H1 (cell line): ENCODE results near the gene AIDA. TPM values are rescaled to one million over a fixed set of nuclear protein-coding genes. Genes with fewer than 3 reads are reported as not detected.

ENCODE experiments used
- CTCF ChIA-PET: fragments of 300-600 bp; sonication (Branson Sonifier 250); formaldehyde crosslinking; loops from one replicate; lab custom pipeline; 2021; ENCODE audit not compliant: partially characterized antibody; lab: Charles Lee
- POLR2A ChIA-PET: fragments of 300-600 bp; sonication (Branson Sonifier 250); formaldehyde crosslinking; loops from one replicate; lab custom pipeline; 2021; ENCODE audit warnings: inconsistent platforms; ENCODE audit not compliant: partially characterized antibody; lab: Charles Lee
- DNase-seq, 2 experiments: peaks; one replicate each; pipeline versions ENCODE4 v3.0.0 to v3.0.0-alpha.2; 2010 to 2022; ENCODE audit warnings: low spot score in 2 of 2, low read depth in 1 of 2, mixed read lengths in 1 of 2
- FAIRE-seq: peaks from 2 replicates; lab custom pipeline; 2011; peaks lifted over from hg19 to GRCh38; lab: Jason Lieb, UNC
- H2AFZ ChIP-seq: 2 replicates; pipeline ENCODE4 v1.8.1; 2012; ENCODE audit warnings: low read length, inconsistent platforms
- H2AK5ac ChIP-seq: 2 replicates; pipeline ENCODE4 v1.6.1; 2013; ENCODE audit warnings: low read depth, low read length
- H2BK120ac ChIP-seq: replicated peaks from 2 replicates; pipeline ENCODE3; 2013; ENCODE audit warnings: low read depth, low read length, inconsistent platforms
- H2BK12ac ChIP-seq: 2 replicates; pipeline ENCODE4 v1.6.1; 2013; ENCODE audit warnings: low read depth, low read length
- H2BK15ac ChIP-seq: 2 replicates; pipeline ENCODE4 v1.6.1; 2013; ENCODE audit warnings: low read length
- H2BK20ac ChIP-seq: 2 replicates; pipeline ENCODE4 v1.6.1; 2013; ENCODE audit warnings: low read length
- H2BK5ac ChIP-seq: 2 replicates; pipeline ENCODE4 v1.6.1; 2013; ENCODE audit warnings: low read depth, low read length
- H3K14ac ChIP-seq: 2 replicates; pipeline ENCODE4 v1.6.1; 2013; ENCODE audit warnings: inconsistent platforms; ENCODE audit not compliant: insufficient read length
- H3K18ac ChIP-seq: 2 replicates; pipeline ENCODE4 v1.6.1; 2013; ENCODE audit warnings: low read length; ENCODE audit errors: extremely low read depth
- H3K23ac ChIP-seq: 2 replicates; pipeline ENCODE4 v1.6.1; 2013; ENCODE audit warnings: inconsistent platforms; ENCODE audit not compliant: insufficient read length
- H3K23me2 ChIP-seq: 2 replicates; pipeline ENCODE4 v1.6.1; 2013; ENCODE audit warnings: low read depth, low read length
- H3K27ac ChIP-seq: 2 replicates; pipeline ENCODE4 v1.6.1; 2011; ENCODE audit warnings: low read depth, low read length, inconsistent platforms
- H3K27me3 ChIP-seq, 4 experiments: replicated peaks in 1 of 4; 1 replicate in 1 of 4; 2 replicates in 3 of 4; pipeline versions ENCODE4 v1.6.1 to v1.8.1; 2011 to 2013; ENCODE audit warnings: low read length in 3 of 4, mild to moderate bottlenecking in 3 of 4, inconsistent platforms in 2 of 4, mixed read lengths in 2 of 4, moderate library complexity in 1 of 4; ENCODE audit not compliant: control insufficient read depth in 3 of 4, insufficient read depth in 3 of 4; ENCODE audit errors: extremely low read depth in 1 of 4
- H3K36me3 ChIP-seq, 4 experiments: 2 replicates each; pipeline versions ENCODE4 v1.6.1 to v1.8.1; 2011 to 2013; ENCODE audit warnings: mild to moderate bottlenecking in 4 of 4, low read length in 3 of 4, moderate library complexity in 2 of 4, control low read depth in 1 of 4, inconsistent platforms in 1 of 4; ENCODE audit not compliant: insufficient read depth in 4 of 4, control insufficient read depth in 2 of 4
- H3K4ac ChIP-seq: replicated peaks from 2 replicates; pipeline ENCODE3; 2013; ENCODE audit warnings: low read length, low read depth, mixed read lengths, inconsistent platforms; ENCODE audit not compliant: insufficient read length
- H3K4me1 ChIP-seq, 4 experiments: replicated peaks in 1 of 4; 1 replicate in 1 of 4; 2 replicates in 3 of 4; pipeline versions ENCODE4 v1.6.1 to v1.8.1; 2011 to 2013; ENCODE audit warnings: low read length in 3 of 4, inconsistent platforms in 2 of 4, mixed read lengths in 1 of 4; ENCODE audit not compliant: insufficient read depth in 4 of 4, control insufficient read depth in 3 of 4
- H3K4me2 ChIP-seq, 2 experiments: 2 replicates each; pipeline versions ENCODE4 v1.6.1 to v1.8.1; 2011 to 2013; ENCODE audit warnings: low read depth in 2 of 2, low read length in 2 of 2, control low read depth in 1 of 2, inconsistent platforms in 1 of 2, mild to moderate bottlenecking in 1 of 2; ENCODE audit not compliant: insufficient read depth in 1 of 2
- H3K4me3 ChIP-seq, 4 experiments: fragments of 200-600, 300-600 bp in 1 of 4; sonication (generic), shearing (Covaris generic), sonication (Bioruptor Twin) in 1 of 4; 2 replicates each; pipeline versions ENCODE4 v1.5.1 to v1.8.1; 2011 to 2016; ENCODE audit warnings: low read length in 4 of 4, low read depth in 3 of 4, control low read depth in 2 of 4, inconsistent platforms in 2 of 4, mild to moderate bottlenecking in 2 of 4, mixed read lengths in 1 of 4, moderate library complexity in 1 of 4; ENCODE audit not compliant: insufficient read depth in 2 of 4; ENCODE audit errors: extremely low read depth in 1 of 4
- H3K56ac ChIP-seq: replicated peaks from 2 replicates; pipeline ENCODE3; 2013; ENCODE audit warnings: low read depth, mild to moderate bottlenecking, mixed read lengths, low read length, inconsistent platforms; ENCODE audit not compliant: insufficient read length
- H3K79me1 ChIP-seq: 2 replicates; pipeline ENCODE4 v1.6.1; 2013; ENCODE audit warnings: low read depth, low read length, control low read depth
- H3K79me2 ChIP-seq, 2 experiments: 2 replicates each; pipeline versions ENCODE4 v1.6.1 to v1.8.1; 2012 to 2013; ENCODE audit warnings: low read length in 2 of 2, mild to moderate bottlenecking in 2 of 2, inconsistent platforms in 1 of 2; ENCODE audit not compliant: insufficient read depth in 2 of 2, control insufficient read depth in 1 of 2
- H3K9ac ChIP-seq, 4 experiments: replicated peaks in 1 of 4; 1 replicate in 1 of 4; 2 replicates in 3 of 4; pipeline versions ENCODE4 v1.6.1 to v1.8.1; 2011 to 2013; ENCODE audit warnings: low read depth in 3 of 4, low read length in 3 of 4, control low read depth in 2 of 4, mild to moderate bottlenecking in 2 of 4, moderate library complexity in 2 of 4, inconsistent platforms in 1 of 4; ENCODE audit errors: extremely low read depth in 1 of 4
- H3K9me3 ChIP-seq, 2 experiments: 2 replicates each; pipeline versions ENCODE4 v1.6.1 to v1.8.1; 2012 to 2013; ENCODE audit warnings: mild to moderate bottlenecking in 2 of 2, moderate library complexity in 2 of 2, control low read depth in 1 of 2, inconsistent platforms in 1 of 2, low read depth in 1 of 2, low read length in 1 of 2, mixed read lengths in 1 of 2; ENCODE audit not compliant: insufficient read depth in 2 of 2
- H4K20me1 ChIP-seq, 2 experiments: replicated peaks in 1 of 2; 2 replicates each; pipeline versions ENCODE3 to v1.8.1; 2011 to 2013; ENCODE audit warnings: inconsistent platforms in 2 of 2, low read length in 2 of 2, mild to moderate bottlenecking in 1 of 2; ENCODE audit not compliant: insufficient read depth in 2 of 2, control insufficient read depth in 1 of 2
- H4K5ac ChIP-seq: 2 replicates; pipeline ENCODE4 v1.6.1; 2013; ENCODE audit warnings: low read length, low read depth, mixed read lengths, inconsistent platforms; ENCODE audit not compliant: insufficient read length
- H4K8ac ChIP-seq: 2 replicates; pipeline ENCODE4 v1.8.0; 2013; ENCODE audit warnings: mild to moderate bottlenecking, moderate library complexity, low read length, inconsistent platforms; ENCODE audit not compliant: insufficient read depth; ENCODE audit errors: extremely low read depth
- H4K91ac ChIP-seq: replicated peaks from 2 replicates; pipeline ENCODE3; 2013; ENCODE audit warnings: low read length, mixed read lengths, inconsistent platforms; ENCODE audit not compliant: insufficient read length
- HDAC2 ChIP-seq, 2 experiments: fragments of 300-600 bp in 1 of 2; sonication (generic) in 1 of 2; IDR thresholded peaks; 2 replicates each; pipeline ENCODE4 v1.6.1; 2011 to 2012; ENCODE audit warnings: low read depth in 2 of 2, low read length in 2 of 2, mild to moderate bottlenecking in 2 of 2, moderate library complexity in 2 of 2, borderline replicate concordance in 1 of 2, inconsistent platforms in 1 of 2
- SP4 ChIP-seq: IDR thresholded peaks from 2 replicates; pipeline ENCODE4 v1.6.1; 2012; ENCODE audit warnings: low read length, inconsistent platforms
- WGBS, 2 experiments: shearing (Covaris generic) in 1 of 2; methylation state at CpG; one replicate each; pipeline versions ENCODE4 v1.1.6 to v1.1.7; 2013 to 2015; ENCODE audit warnings: low lambda C conversion rate in 2 of 2, mixed read lengths in 2 of 2, inconsistent platforms in 1 of 2, low coverage in 1 of 2, missing lambda C conversion rate in 1 of 2; ENCODE audit not compliant: insufficient replicate concordance in 2 of 2, insufficient coverage in 1 of 2, insufficient read length in 1 of 2; ENCODE audit errors: extremely low coverage in 1 of 2, missing lambda C conversion rate in 1 of 2; 5-methylcytosine and 5-hydroxymethylcytosine counted together
- polyA plus RNA-seq, 7 experiments: library from polyadenylated mRNA; depleted of rRNA in 3 of 7; stranded (reverse) in 5 of 7; unstranded in 2 of 7; fragments of >200 nt in 5 of 7; fragments of 200-250 nt in 2 of 7; gene quantifications; 1 replicate in 5 of 7; 2 replicates in 1 of 7; 4 replicates in 1 of 7; pipeline versions ENCODE4 v1.2.1 to v1.2.3, GENCODE V29; 2011 to 2013; ENCODE audit warnings: missing spikeins in 2 of 7, mixed read lengths in 2 of 7
- total RNA-seq: library from RNA; stranded (reverse); fragmentation: NEBNext Ultra II Directional; extraction: Animal tissue kit (Norgen Biotek cat#: 25700); gene quantifications from 2 replicates; pipeline ENCODE4 v1.2.1, GENCODE V29; 2021

The AIDA gene
- total and polyA plus RNA-seq, 2 of the 8 experiments (the other 6 are each of a cell fraction or from before 2014, with no cell fraction given) = 52.5 to 103 TPM

DNA sequence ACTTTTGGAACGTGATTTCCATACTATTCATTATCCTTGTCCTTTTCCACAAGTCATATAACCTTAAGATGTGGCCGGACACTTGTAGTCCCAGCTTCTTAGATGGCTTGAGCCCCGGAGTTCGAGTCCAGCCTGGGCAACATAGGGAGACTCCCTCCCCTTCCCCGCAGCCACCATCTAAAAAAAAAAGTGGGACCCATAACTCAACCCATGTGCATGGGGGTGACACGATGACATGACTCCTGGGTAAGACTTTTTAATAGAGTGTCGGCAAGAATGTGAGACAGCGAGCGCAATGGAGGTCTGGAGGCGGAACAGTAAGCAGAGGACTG, 68.7 kb downstream of the AIDA start:
- Histone ChIP-seq H2AK5ac (no peak overlapping the region), H4K8ac (peak overlapping the region; percentile 83; the same call in 1 of the 2 replicates), H3K36me3 (peaks cover 0 to 10% (median 2%) of the 10 kb centered on the region in 4 experiments; a peak in 2 of 8 replicates), H3K4me2 (peak overlapping the region; percentile 69 to 85), H4K91ac (no peak overlapping the region), H3K4me3 (peak overlapping the region; percentile 87 to 99 (median 92)), H3K23ac (no peak overlapping the region), H4K5ac (no peak overlapping the region), H2BK5ac (peak overlapping the region; percentile 84), H3K27me3 (no peaks in the 10 kb centered on the region), H3K23me2 (peaks cover 6% of the 10 kb centered on the region), H3K79me1 (no peaks in the 10 kb centered on the region; the same call in 1 of the 2 replicates), H3K4ac (no peak overlapping the region), H2AFZ (0 out of 2 replicates have a peak overlapping the region, but pooled peaks have one; percentile 12), H4K20me1 (peaks cover 0 to 3% of the 10 kb centered on the region in 2 experiments), H2BK15ac (no peak overlapping the region), H3K9ac (peak overlapping the region; percentile 59 to 85 (median 77)), H3K27ac (peak overlapping the region; percentile 79), H2BK20ac (no peak overlapping the region), H2BK12ac (no peak overlapping the region), H3K18ac (peak overlapping the region; percentile 62; the same call in 1 of the 2 replicates), H2BK120ac (no peak overlapping the region), H3K56ac (no peak overlapping the region), H3K14ac (no peak overlapping the region), H3K9me3 (no peaks in the 10 kb centered on the region; a peak in 1 of 4 replicates), H3K4me1 (no peaks in the 10 kb centered on the region; a peak in 1 of 7 replicates), H3K79me2 (peaks cover 0 to 13% of the 10 kb centered on the region in 2 experiments; a peak in 2 of 4 replicates)
- ChIA-PET POLR2A (interaction anchor here (0.6 to 1.8 kb wide), 6 partner anchors 54 to 178 kb away, joined by 3 to 8 read pairs (median 4); partner anchors contain the start of gene TAF1A), CTCF (interaction anchor here (0.9 to 4.0 kb wide), 3 partner anchors 10 to 179 kb away, joined by 3 to 15 read pairs (median 3); no protein-coding TSS in a partner anchor)
- TF ChIP-seq SP4 = no peak
- TF ChIP-seq HDAC2 (IDR thresholded peaks at IDR 0.05; ENCODE audit: borderline replicate concordance in 1 of 2, low read depth in 2 of 2, low read length in 2 of 2) = peak in 1 of 2 experiments; percentile 1; a peak in 1 of 4 replicates
- no peak for FAIRE-seq
- DNase-seq = no peak
- 17% methylated on average over 10 of the region's 10 CpGs; no CpG with 5 or more reads in 1 of the 2 experiments for WGBS, 2 experiments
